OCI-LY7 (cell line): Measurements from ENCODE around the gene FASTK. TPM values are rescaled to one million over a fixed set of nuclear protein-coding genes. Genes with fewer than 3 reads are reported as not detected.

ENCODE experiments used
- BruUV-seq: library from RNA; stranded (reverse); fragments of 400-500 nt; replicated peaks from 2 replicates; lab custom pipeline; 2021; lab: Mats Ljungman, UMichigan
- CTCF ChIA-PET: fragments of 300-600 bp; sonication (Branson Sonifier 250); formaldehyde crosslinking; loops from one replicate; lab custom pipeline; 2022; ENCODE audit warnings: antibody characterized with exemption; ENCODE audit not compliant: unreplicated experiment; lab: Charles Lee
- POLR2A ChIA-PET: fragments of 300-600 bp; sonication (Branson Sonifier 250); formaldehyde crosslinking; loops from one replicate; lab custom pipeline; 2022; ENCODE audit warnings: antibody characterized with exemption; lab: Charles Lee
- DNase-seq: peaks from one replicate; pipeline ENCODE4 v3.0.0-alpha.2; 2015; ENCODE audit warnings: low spot score
- H2AFZ ChIP-seq: fragments of 200-600 bp; sonication (generic), shearing (Covaris generic); 2 replicates; pipeline ENCODE4 v1.6.1; 2014; ENCODE audit warnings: mild to moderate bottlenecking, antibody characterized with exemption, low read length, moderate library complexity
- H3K27ac ChIP-seq: fragments of 200-600 bp; sonication (generic); 2 replicates; pipeline ENCODE4 v1.5.1; 2014; ENCODE audit warnings: mixed run types, low read depth, mild to moderate bottlenecking, moderate library complexity, low read length, inconsistent platforms; ENCODE audit not compliant: poor library complexity, severe bottlenecking
- H3K36me3 ChIP-seq: fragments of 200-600 bp; sonication (generic); 2 replicates; pipeline ENCODE4 v1.6.1; 2014; ENCODE audit warnings: mild to moderate bottlenecking, antibody characterized with exemption, low read length, moderate library complexity, mixed read lengths; ENCODE audit not compliant: insufficient read depth
- H3K4me1 ChIP-seq: fragments of 200-600 bp; sonication (generic); 2 replicates; pipeline ENCODE4 v1.5.1; 2014; ENCODE audit warnings: mild to moderate bottlenecking, low read length; ENCODE audit not compliant: insufficient read depth, poor library complexity, severe bottlenecking
- H3K4me2 ChIP-seq: fragments of 200-600 bp; sonication (generic); 2 replicates; pipeline ENCODE4 v1.6.1; 2014; ENCODE audit warnings: mild to moderate bottlenecking, low read length
- H3K4me3 ChIP-seq: fragments of 200-600 bp; sonication (generic); 2 replicates; pipeline ENCODE4 v1.5.1; 2014; ENCODE audit warnings: mild to moderate bottlenecking, low read depth, low read length; ENCODE audit not compliant: poor library complexity, severe bottlenecking
- H3K79me2 ChIP-seq: fragments of 200-600 bp; sonication (generic); 2 replicates; pipeline ENCODE4 v1.6.1; 2016; ENCODE audit warnings: low read depth, mild to moderate bottlenecking, low read length, moderate library complexity, mixed read lengths; ENCODE audit not compliant: insufficient read depth
- H3K9me2 ChIP-seq: fragments of 200-600 bp; sonication (generic); 2 replicates; pipeline ENCODE4 v1.6.1; 2016; ENCODE audit warnings: mild to moderate bottlenecking, low read length, mixed read lengths; ENCODE audit not compliant: insufficient read depth
- H3K9me3 ChIP-seq: fragments of 200-600 bp; sonication (generic); 2 replicates; pipeline ENCODE4 v1.6.1; 2014; ENCODE audit warnings: mild to moderate bottlenecking, mixed run types, low read length, mixed read lengths
- H4K20me1 ChIP-seq: fragments of 200-600 bp; sonication (generic); 2 replicates; pipeline ENCODE4 v1.6.1; 2014; ENCODE audit warnings: mild to moderate bottlenecking, antibody characterized with exemption, low read length, moderate library complexity, mixed read lengths; ENCODE audit not compliant: insufficient read depth
- CTCF ChIP-seq: fragments of 200-600 bp; sonication (generic); conservative IDR thresholded peaks from 2 replicates; pipeline ENCODE4 v1.5.1; 2014; ENCODE audit warnings: mild to moderate bottlenecking, antibody characterized with exemption, low read length, moderate library complexity, mixed read lengths
- EZH2phosphoT487 ChIP-seq: fragments of 200-600 bp; sonication (generic); IDR thresholded peaks from 2 replicates; pipeline ENCODE4 v1.6.1; 2018; ENCODE audit warnings: low read depth, borderline replicate concordance, mild to moderate bottlenecking, mixed run types, antibody characterized with exemption, low read length, moderate library complexity, mixed read lengths
- intact Hi-C: fragments of 100-400 bp; cut with micrococcal nuclease; formaldehyde crosslinking; loops from one replicate; pipeline ENCODE4 v1.10.0; 2022; ENCODE audit not compliant: unreplicated experiment
- total RNA-seq, 2 experiments: library from RNA; depleted of rRNA in 1 of 2; stranded (reverse); fragments of >200 nt in 1 of 2; shearing (Covaris generic) in 1 of 2; gene quantifications; 2 replicates each; pipeline ENCODE4 v1.2.3, GENCODE V29; 2014 to 2022

FASTK gene
- total RNA-seq, 2 experiments from 2014 or later = 90.5 to 118 TPM

GRCh38 chr7:151032936-151033863 lies 47.4 kb downstream of the FASTK start:
- TF ChIP-seq CTCF = no peak
- TF ChIP-seq EZH2phosphoT487 = no peak
- Histone ChIP-seq H2AFZ (no peak overlapping the region), H3K4me3 (no peak overlapping the region), H3K27ac (no peak overlapping the region), H3K9me3 (no peaks in the 10 kb centered on the region), H4K20me1 (0 out of 2 replicates have a peak, but pooled peaks cover 3% of the 10 kb centered on the region), H3K9me2 (no peaks in the 10 kb centered on the region), H3K4me2 (no peak overlapping the region), H3K36me3 (peaks cover 19% of the 10 kb centered on the region), H3K79me2 (peaks cover 14% of the 10 kb centered on the region; the same call in 1 of the 2 replicates), H3K4me1 (peaks cover 11% of the 10 kb centered on the region)
- DNase-seq = no peak
- POLR2A ChIA-PET = interaction anchor here (0.6 kb wide), 1 partner anchor 11 kb away, joined by 3 read pairs; no protein-coding TSS in a partner anchor
- no TSS peak for BruUV-seq
- CTCF ChIA-PET = interaction anchor here (1.1 kb wide), 1 partner anchor 78 kb away, joined by 3 read pairs; no protein-coding TSS in a partner anchor
- intact Hi-C loops = no loop called here

- ChIA-PET POLR2A (no interaction called here), CTCF (no interaction called here)
- Histone ChIP-seq H3K9me3 (no peaks in the 10 kb centered on the region), H3K4me1 (peaks cover 23% of the 10 kb centered on the region), H3K4me2 (no peak overlapping the region), H3K9me2 (no peaks in the 10 kb centered on the region), H2AFZ (no peak overlapping the region), H3K36me3 (peaks cover 5% of the 10 kb centered on the region; the same call in 1 of the 2 replicates), H3K27ac (no peak overlapping the region), H3K79me2 (peaks cover 14% of the 10 kb centered on the region; the same call in 1 of the 2 replicates), H3K4me3 (no peak overlapping the region), H4K20me1 (0 out of 2 replicates have a peak, but pooled peaks cover 3% of the 10 kb centered on the region)
- no peak for TF ChIP-seq CTCF
- TF ChIP-seq EZH2phosphoT487 = no peak
- TSS peak; percentile 48 for BruUV-seq
- DNase-seq = no peak
- intact Hi-C loops = no loop called here
Measured at GRCh38 chr7:151031011-151031410, 49.6 kb downstream of the FASTK start.
